Kidney tubule cell (primary cell): ENCODE data around the gene PNLIPRP3.

ENCODE experiments used
- DNase-seq: peaks from one replicate; pipeline ENCODE4 v3.0.0-alpha.2; 2018; ENCODE audit warnings: low spot score

PNLIPRP3 gene

GRCh38 chr10:116450861-116451260 is 23.2 kb downstream of the PNLIPRP3 start:
- no peak for DNase-seq

GRCh38 chr10:116451711-116452337 is 24.2 kb downstream of the PNLIPRP3 start:
- no peak for DNase-seq

- no peak for DNase-seq
Measured at GRCh38 chr10:116452338-116452720, 24.7 kb downstream of the PNLIPRP3 start.

GRCh38 chr10:116457488-116457887 is 29.8 kb downstream of the PNLIPRP3 start:
- DNase-seq, result no peak

- no peak for DNase-seq
Measured at GRCh38 chr10:116460219-116460618, 32.6 kb downstream of the PNLIPRP3 start.

GRCh38 chr10:116461680-116462079 is 34.0 kb downstream of the PNLIPRP3 start:
- no peak for DNase-seq

- DNase-seq, result no peak
Measured at GRCh38 chr10:116464257-116464656, 36.6 kb downstream of the PNLIPRP3 start.

GRCh38 chr10:116465546-116465945 is 37.9 kb downstream of the PNLIPRP3 start:
- DNase-seq, result no peak

GRCh38 chr10:116466715-116467422 is 39.2 kb downstream of the PNLIPRP3 start:
- no peak for DNase-seq

GRCh38 chr10:116469437-116469836 is 41.8 kb downstream of the PNLIPRP3 start:
- peak; percentile 55 for DNase-seq

- DNase-seq, result peak; percentile 21
Measured at GRCh38 chr10:116470071-116470470, 42.4 kb downstream of the PNLIPRP3 start.

GRCh38 chr10:116470768-116471415 is 43.2 kb downstream of the PNLIPRP3 start:
- DNase-seq, result peak; percentile 63

- no peak for DNase-seq
Measured at GRCh38 chr10:116472891-116473290, 45.2 kb downstream of the PNLIPRP3 start.

- no peak for DNase-seq
Measured at GRCh38 chr10:116475866-116476265, 48.2 kb downstream of the PNLIPRP3 start.

- DNase-seq, result no peak
Measured at GRCh38 chr10:116476461-116476860, 48.8 kb downstream of the PNLIPRP3 start.

GRCh38 chr10:116477986-116478664 is 50.5 kb downstream of the PNLIPRP3 start:
- DNase-seq, result no peak

GRCh38 chr10:116486770-116487448 is 59.3 kb downstream of the PNLIPRP3 start:
- no peak for DNase-seq

GRCh38 chr10:116487522-116488430 is 60.1 kb downstream of the PNLIPRP3 start:
- DNase-seq, result no peak

- no peak for DNase-seq
Measured at GRCh38 chr10:116489460-116489859, 61.8 kb downstream of the PNLIPRP3 start.

- DNase-seq, result peak; percentile 36
Measured at GRCh38 chr10:116490028-116490662, 62.5 kb downstream of the PNLIPRP3 start.

GRCh38 chr10:116504786-116505185 is 77.1 kb downstream of the PNLIPRP3 start:
- peak; percentile 21 for DNase-seq
